Panc1 (cell line): ENCODE results near the gene CEP131. TPM values are rescaled to one million over a fixed set of nuclear protein-coding genes. Genes with fewer than 3 reads are reported as not detected.

Experiments used
- ATAC-seq: fragments of 200-7000 bp; cut with Tn5 transposase; 2 replicates; pipeline ENCODE4 v1.9.1; 2020; ENCODE audit warnings: mild to moderate bottlenecking, moderate library complexity
- BruUV-seq: library from RNA; stranded (reverse); fragments of 400-500 nt; replicated peaks from 2 replicates; lab custom pipeline; 2021; lab: Mats Ljungman, UMichigan
- CTCF ChIA-PET: fragments of 300-600 bp; sonication (Branson Sonifier 250); formaldehyde crosslinking; loops from one replicate; lab custom pipeline; 2022; ENCODE audit warnings: antibody characterized with exemption; lab: Charles Lee
- POLR2A ChIA-PET: fragments of 300-600 bp; sonication (Branson Sonifier 250); formaldehyde crosslinking; loops from one replicate; lab custom pipeline; 2022; ENCODE audit warnings: antibody characterized with exemption; lab: Charles Lee
- DNase-seq: peaks from one replicate; pipeline ENCODE4 v3.0.0-alpha.2; 2010; ENCODE audit warnings: low read depth, low spot score
- H3K27ac ChIP-seq: 2 replicates; pipeline ENCODE4 v1.5.1; 2011; ENCODE audit warnings: mild to moderate bottlenecking, low read length, inconsistent platforms
- H3K27me3 ChIP-seq: fragments of 200-500 bp; sonication (Bioruptor generic); 2 replicates; pipeline ENCODE4 v1.6.0; 2014; ENCODE audit warnings: low read length, inconsistent platforms; ENCODE audit not compliant: control insufficient read depth, insufficient read depth
- H3K36me3 ChIP-seq: fragments of 200-500 bp; sonication (Bioruptor generic); 2 replicates; pipeline ENCODE4 v1.5.1; 2014; ENCODE audit warnings: inconsistent platforms, mild to moderate bottlenecking, low read length, moderate library complexity; ENCODE audit not compliant: control insufficient read depth, insufficient read depth
- H3K4me1 ChIP-seq: 2 replicates; pipeline ENCODE4 v1.5.1; 2011; ENCODE audit warnings: inconsistent platforms, mild to moderate bottlenecking, low read length, moderate library complexity; ENCODE audit not compliant: control insufficient read depth, insufficient read depth
- H3K4me3 ChIP-seq, 2 experiments: 2 replicates each; pipeline ENCODE4 v1.5.1; 2011 to 2012; ENCODE audit warnings: low read depth in 2 of 2, low read length in 2 of 2, mild to moderate bottlenecking in 2 of 2, inconsistent platforms in 1 of 2, moderate library complexity in 1 of 2
- H3K9me3 ChIP-seq: fragments of 200-500 bp; sonication (Bioruptor generic); 2 replicates; pipeline ENCODE4 v1.5.1; 2014; ENCODE audit warnings: low read depth, mild to moderate bottlenecking, inconsistent platforms, low read length, moderate library complexity; ENCODE audit not compliant: control insufficient read depth, insufficient read depth
- POLR2AphosphoS5 ChIP-seq: IDR thresholded peaks from 2 replicates; pipeline ENCODE4 v1.6.1; 2012; ENCODE audit warnings: mild to moderate bottlenecking, low read depth, low read length, moderate library complexity
- REST ChIP-seq, 2 experiments: IDR thresholded peaks; 2 replicates each; pipeline ENCODE4 v1.6.1; 2011 to 2012; ENCODE audit warnings: low read depth in 2 of 2, control low read depth in 1 of 2, low read length in 1 of 2, mild to moderate bottlenecking in 1 of 2, moderate library complexity in 1 of 2; ENCODE audit not compliant: insufficient read depth in 1 of 2
- SIN3A ChIP-seq: IDR thresholded peaks from 2 replicates; pipeline ENCODE4 v1.6.1; 2012; ENCODE audit warnings: low read depth, mild to moderate bottlenecking, low read length, moderate library complexity, borderline replicate concordance; ENCODE audit not compliant: insufficient read depth
- TCF7L2 ChIP-seq: IDR thresholded peaks from 2 replicates; pipeline ENCODE4 v1.6.1; 2011; ENCODE audit warnings: mild to moderate bottlenecking, low read depth, low read length, inconsistent platforms
- in situ Hi-C: cut with HindIII; loops from 2 replicates; pipeline ENCODE4 v1.10.0; 2016; ENCODE audit warnings: low sequenced_read_pairs, low pct_unique_long_range_greater_than_20kb
- intact Hi-C: fragments of 100-400 bp; cut with micrococcal nuclease; formaldehyde crosslinking; loops from one replicate; pipeline ENCODE4 v1.10.0; 2022; ENCODE audit not compliant: unreplicated experiment
- total RNA-seq: library from RNA; stranded (reverse); gene quantifications from one replicate; pipeline ENCODE4 v1.2.1, GENCODE V29; 2021; ENCODE audit not compliant: unreplicated experiment
- TF ChIP-seq, protein P1 (sequence below): fragments of 450-650 bp; IDR thresholded peaks from 2 replicates; pipeline ENCODE4 v1.5.1; 2017; ENCODE audit warnings: mild to moderate bottlenecking

CEP131 gene
- total RNA-seq, 1 experiment from 2014 or later = 26.0 TPM

DNA sequence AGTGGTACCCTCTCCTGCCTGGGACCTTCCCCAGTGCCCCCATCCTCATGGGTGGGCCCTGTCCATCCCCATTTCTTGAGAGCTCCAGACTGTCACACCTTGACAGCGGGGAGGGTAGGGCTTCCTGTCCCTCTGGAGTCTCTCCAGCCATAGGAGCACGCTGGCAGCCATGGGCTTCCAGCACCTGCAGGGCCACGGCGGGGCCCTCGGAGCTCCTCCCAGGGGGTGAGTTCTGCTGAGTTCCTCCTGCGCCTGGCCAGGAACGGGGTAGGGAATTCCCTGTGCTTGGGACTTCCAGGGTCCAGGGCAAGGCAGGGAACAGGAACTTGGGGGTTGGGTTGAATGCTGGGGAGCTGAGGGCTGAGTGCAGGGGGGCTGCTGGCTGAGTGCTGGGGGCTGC is 33.7 kb downstream of the CEP131 start:
- in situ Hi-C loops = no loop called here
- no peak for TF ChIP-seq REST (IDR thresholded peaks at IDR 0.05; ENCODE audit: insufficient read depth in 1 of 2, low read depth in 2 of 2, low read length in 1 of 2)
- no peak for TF ChIP-seq SIN3A
- TF ChIP-seq, protein P1, sequence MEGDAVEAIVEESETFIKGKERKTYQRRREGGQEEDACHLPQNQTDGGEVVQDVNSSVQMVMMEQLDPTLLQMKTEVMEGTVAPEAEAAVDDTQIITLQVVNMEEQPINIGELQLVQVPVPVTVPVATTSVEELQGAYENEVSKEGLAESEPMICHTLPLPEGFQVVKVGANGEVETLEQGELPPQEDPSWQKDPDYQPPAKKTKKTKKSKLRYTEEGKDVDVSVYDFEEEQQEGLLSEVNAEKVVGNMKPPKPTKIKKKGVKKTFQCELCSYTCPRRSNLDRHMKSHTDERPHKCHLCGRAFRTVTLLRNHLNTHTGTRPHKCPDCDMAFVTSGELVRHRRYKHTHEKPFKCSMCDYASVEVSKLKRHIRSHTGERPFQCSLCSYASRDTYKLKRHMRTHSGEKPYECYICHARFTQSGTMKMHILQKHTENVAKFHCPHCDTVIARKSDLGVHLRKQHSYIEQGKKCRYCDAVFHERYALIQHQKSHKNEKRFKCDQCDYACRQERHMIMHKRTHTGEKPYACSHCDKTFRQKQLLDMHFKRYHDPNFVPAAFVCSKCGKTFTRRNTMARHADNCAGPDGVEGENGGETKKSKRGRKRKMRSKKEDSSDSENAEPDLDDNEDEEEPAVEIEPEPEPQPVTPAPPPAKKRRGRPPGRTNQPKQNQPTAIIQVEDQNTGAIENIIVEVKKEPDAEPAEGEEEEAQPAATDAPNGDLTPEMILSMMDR = no peak
- TF ChIP-seq TCF7L2 = no peak
- no peak for TF ChIP-seq POLR2AphosphoS5
- ChIA-PET POLR2A (interaction anchor here (0.7 kb wide), 1 partner anchor 41 kb away, joined by 4 read pairs; no protein-coding TSS in a partner anchor), CTCF (no interaction called here)
- H3K4me1 ChIP-seq = no peaks in the 10 kb centered on the region
- no peaks in the 10 kb centered on the region for H3K36me3 ChIP-seq
- no peak for ATAC-seq
- H3K27me3 ChIP-seq = no peaks in the 10 kb centered on the region
- intact Hi-C loops = no loop called here
- H3K27ac ChIP-seq = no peak overlapping the region
- DNase-seq = no peak
- H3K9me3 ChIP-seq = no peaks in the 10 kb centered on the region
- H3K4me3 ChIP-seq = no peak overlapping the region
- BruUV-seq = no TSS peak

DNA sequence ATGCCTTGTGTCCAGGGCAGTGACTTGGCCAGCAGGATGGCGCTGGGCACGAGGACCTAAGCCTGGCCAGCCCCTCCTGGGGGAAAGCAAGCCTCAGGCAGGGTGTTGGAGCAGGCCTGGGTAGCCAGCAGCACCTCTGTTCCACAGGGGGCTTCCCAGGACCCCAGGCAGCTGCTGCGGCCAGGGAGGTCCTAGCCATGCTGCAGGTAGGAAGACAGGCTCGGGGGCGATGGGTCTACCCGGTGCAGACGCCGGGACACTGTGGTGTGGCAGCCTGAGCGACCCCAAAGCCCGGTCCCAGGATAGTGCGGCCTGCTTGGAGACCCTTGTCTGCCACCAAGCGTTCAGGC is 34.3 kb downstream of the CEP131 start:
- ATAC-seq (no peak), DNase-seq (no peak)
- Histone ChIP-seq H3K36me3 (no peaks in the 10 kb centered on the region), H3K27me3 (no peaks in the 10 kb centered on the region), H3K9me3 (no peaks in the 10 kb centered on the region), H3K27ac (no peak overlapping the region), H3K4me3 (no peak overlapping the region), H3K4me1 (no peaks in the 10 kb centered on the region)
- intact Hi-C loops = no loop called here
- TF ChIP-seq, protein P1 = no peak
- TF ChIP-seq SIN3A = no peak
- TF ChIP-seq REST (IDR thresholded peaks at IDR 0.05; ENCODE audit: insufficient read depth in 1 of 2, low read depth in 2 of 2, low read length in 1 of 2) = no peak
- POLR2A ChIA-PET = no interaction called here
- CTCF ChIA-PET = no interaction called here
- no TSS peak for BruUV-seq
- in situ Hi-C loops = no loop called here
